K562 (cell line): ENCODE data around the gene POLR1H. TPM values are rescaled to one million over a fixed set of nuclear protein-coding genes. Genes with fewer than 3 reads are reported as not detected.

Experiments used
- ARHGAP35 ChIP-seq: fragments of 450-650 bp; IDR thresholded peaks from 2 replicates; pipeline ENCODE4 v1.6.1; 2018; ENCODE audit not compliant: partially characterized antibody
- CCNT2 ChIP-seq: IDR thresholded peaks from 2 replicates; pipeline ENCODE4 v1.6.1; 2011; ENCODE audit warnings: borderline replicate concordance, low read depth, mild to moderate bottlenecking, moderate library complexity, mixed read lengths, low read length; ENCODE audit not compliant: insufficient read length; ENCODE audit errors: extremely low read depth
- CHD1 ChIP-seq: fragments of 200-600 bp; sonication (generic); IDR thresholded peaks from one replicate; pipeline ENCODE4 v1.6.1; 2012; ENCODE audit warnings: mild to moderate bottlenecking, moderate library complexity, low read length, inconsistent platforms
- CXXC5 ChIP-seq: fragments of 250-450 bp; sonication (Bioruptor Pico); IDR thresholded peaks from 2 replicates; pipeline ENCODE4 v1.8.0; 2022; ENCODE audit warnings: inconsistent platforms, mild to moderate bottlenecking, moderate library complexity
- GATAD2B ChIP-seq: fragments of 450-650 bp; IDR thresholded peaks from 2 replicates; pipeline ENCODE4 v1.6.1; 2017; ENCODE audit warnings: mild to moderate bottlenecking, borderline replicate concordance
- KDM1A ChIP-seq, 2 experiments: fragments of 450-650 bp; IDR thresholded peaks; 2 replicates each; pipeline ENCODE4 v1.6.1; 2016; ENCODE audit warnings: mild to moderate bottlenecking in 2 of 2
- MAZ ChIP-seq, 2 experiments: fragments of 450-650 bp in 1 of 2; sonication (generic) in 1 of 2; formaldehyde crosslinking; IDR thresholded peaks in 1 of 2; conservative IDR thresholded peaks in 1 of 2; 2 replicates each; pipeline versions ENCODE4 v1.4.0 to v1.5.0; 2020; ENCODE audit warnings: mild to moderate bottlenecking in 1 of 2, missing genetic modification reagents in 1 of 2
- NFXL1 ChIP-seq: fragments of 450-650 bp; formaldehyde crosslinking; IDR thresholded peaks from 2 replicates; pipeline ENCODE4 v1.4.0; 2021; ENCODE audit warnings: mild to moderate bottlenecking
- NR2C2 ChIP-seq, 2 experiments: fragments of 200-800 bp in 1 of 2; sonication (Bioruptor generic) in 1 of 2; sonication (generic) in 1 of 2; formaldehyde crosslinking in 1 of 2; IDR thresholded peaks; 2 replicates each; pipeline versions ENCODE4 v1.6.1 to v1.8.0; 2016 to 2022; ENCODE audit warnings: mild to moderate bottlenecking in 1 of 2, missing compliant biosample characterization in 1 of 2, missing genetic modification characterization in 1 of 2, missing genetic modification reagents in 1 of 2
- POLR3G ChIP-seq: IDR thresholded peaks from 2 replicates; pipeline ENCODE4 v1.6.1; 2011; ENCODE audit not compliant: insufficient read length, insufficient replicate concordance; ENCODE audit errors: extremely low read depth
- RFX5 ChIP-seq: IDR thresholded peaks from 2 replicates; pipeline ENCODE4 v1.6.1; 2011; ENCODE audit warnings: low read depth, mild to moderate bottlenecking, improper control_type of control experiment, low read length
- RNF2 ChIP-seq: sonication (generic); IDR thresholded peaks from 2 replicates; pipeline ENCODE4 v1.6.1; 2016
- SETDB1 ChIP-seq: IDR thresholded peaks from one replicate; pipeline ENCODE4 v1.6.1; 2012; ENCODE audit warnings: low read length, control low read depth, inconsistent platforms
- SNIP1 ChIP-seq: fragments of 450-650 bp; IDR thresholded peaks from 2 replicates; pipeline ENCODE4 v1.7.1; 2017; ENCODE audit warnings: low read depth, mild to moderate bottlenecking
- SNRNP70 ChIP-seq: fragments of 200-400 bp; formaldehyde crosslinking; optimal IDR thresholded peaks from 2 replicates; pipeline ENCODE3; 2017; ENCODE audit warnings: low read depth, low read length
- SRSF7 ChIP-seq: fragments of 200-400 bp; formaldehyde crosslinking; optimal IDR thresholded peaks from 2 replicates; pipeline ENCODE3; 2017; ENCODE audit warnings: mild to moderate bottlenecking, low read depth, low read length
- STAT5B ChIP-seq: fragments of 250-450 bp; sonication (Bioruptor Pico); IDR thresholded peaks from 2 replicates; pipeline ENCODE4 v1.8.0; 2021; ENCODE audit warnings: mild to moderate bottlenecking, inconsistent platforms
- THAP12 ChIP-seq: fragments of 250-450 bp; sonication (Bioruptor Pico); IDR thresholded peaks from 2 replicates; pipeline ENCODE4 v1.9.0; 2021; ENCODE audit warnings: mild to moderate bottlenecking, inconsistent platforms
- THAP7 ChIP-seq: fragments of 250-450 bp; sonication (Bioruptor Pico); IDR thresholded peaks from 2 replicates; pipeline ENCODE4 v1.5.0; 2021
- ZBTB17 ChIP-seq: fragments of 450-650 bp; formaldehyde crosslinking; IDR thresholded peaks from 2 replicates; pipeline ENCODE4 v1.4.0; 2020; ENCODE audit warnings: mild to moderate bottlenecking
- ZNF184 ChIP-seq: sonication (generic); formaldehyde crosslinking; IDR thresholded peaks from 2 replicates; pipeline ENCODE4 v1.5.0; 2020; ENCODE audit warnings: missing genetic modification reagents
- ZNF253 ChIP-seq: fragments of 250-450 bp; sonication (Bioruptor Pico); conservative IDR thresholded peaks from 2 replicates; pipeline ENCODE4 v1.6.1; 2021; ENCODE audit warnings: mild to moderate bottlenecking
- ZNF41 ChIP-seq: fragments of 250-450 bp; sonication (Bioruptor Pico); conservative IDR thresholded peaks from 2 replicates; pipeline ENCODE4 v1.4.0; 2020; ENCODE audit warnings: mild to moderate bottlenecking
- polyA plus RNA-seq, 8 experiments: library from polyadenylated mRNA; depleted of rRNA in 4 of 8; stranded (reverse) in 5 of 8; unstranded in 3 of 8; fragments of >200 nt; fragmentation: Nextera tagmentation in 2 of 8; fragmentation: Illumina TruSeq in 1 of 8; extraction: Ambion mirVana in 2 of 8; extraction: Trizol in 1 of 8; gene quantifications; 2 replicates each; pipeline versions ENCODE4 v1.2.1 to v1.2.3, GENCODE V29; 2011 to 2014; ENCODE audit warnings: inconsistent platforms in 1 of 8, missing spikeins in 1 of 8
- total RNA-seq, 7 experiments: library from RNA; depleted of rRNA in 6 of 7; stranded (reverse); fragments of >200 nt in 6 of 7; fragmentation: Illumina TruSeq in 2 of 7; extraction: Trizol in 2 of 7; gene quantifications; 2 replicates each; pipeline versions ENCODE4 v1.2.1 to v1.2.3, GENCODE V29; 2011 to 2021; ENCODE audit warnings: low replicate concordance in 1 of 7
- TF ChIP-seq, protein P1 (sequence below), 2 experiments: fragments of 200-800 bp in 1 of 2; sonication (Bioruptor generic) in 1 of 2; sonication (generic) in 1 of 2; formaldehyde crosslinking in 1 of 2; IDR thresholded peaks in 1 of 2; conservative IDR thresholded peaks in 1 of 2; 2 replicates each; pipeline versions ENCODE4 v1.5.0 to v1.6.1; 2016 to 2020; ENCODE audit warnings: missing compliant biosample characterization in 1 of 2, missing genetic modification characterization in 1 of 2, missing genetic modification reagents in 1 of 2

Gene POLR1H
- total and polyA plus RNA-seq, 9 of the 15 experiments (the other 6 are each of a cell fraction or from before 2014, with no cell fraction given), result 92.2 to 333 (median 143) TPM

- peak; percentile 98 for TF ChIP-seq THAP12 (CRISPR knock-in tag)
- TF ChIP-seq KDM1A (IDR thresholded peaks at IDR 0.05), result no peak
- 0 out of 2 replicates have a peak, but pooled peaks have one; percentile 31 for TF ChIP-seq ZBTB17 (CRISPR knock-in tag)
- no peak for TF ChIP-seq STAT5B (CRISPR knock-in tag)
- no peak for TF ChIP-seq THAP7
- peak; percentile 53 to 58; a peak in 2 of 4 replicates for TF ChIP-seq MAZ (CRISPR knock-in tag; conservative IDR thresholded peaks at IDR 0.05 in 1 of 2, IDR thresholded peaks at IDR 0.05 in 1 of 2)
- no peak for TF ChIP-seq SETDB1
- peak; percentile 98 for TF ChIP-seq SNIP1
- TF ChIP-seq SRSF7, result no peak
- no peak for TF ChIP-seq ZNF253 (CRISPR knock-in tag)
- TF ChIP-seq RNF2, result peak; percentile 72; the same call in 1 of the 2 replicates
- TF ChIP-seq SNRNP70, result no peak
- peak; percentile 24; the same call in 1 of the 2 replicates for TF ChIP-seq NR2C2 (CRISPR knock-in tag; IDR thresholded peaks at IDR 0.05)
- TF ChIP-seq NR2C2 (tag; IDR thresholded peaks at IDR 0.05), result peak; percentile 75
- TF ChIP-seq, protein P1, sequence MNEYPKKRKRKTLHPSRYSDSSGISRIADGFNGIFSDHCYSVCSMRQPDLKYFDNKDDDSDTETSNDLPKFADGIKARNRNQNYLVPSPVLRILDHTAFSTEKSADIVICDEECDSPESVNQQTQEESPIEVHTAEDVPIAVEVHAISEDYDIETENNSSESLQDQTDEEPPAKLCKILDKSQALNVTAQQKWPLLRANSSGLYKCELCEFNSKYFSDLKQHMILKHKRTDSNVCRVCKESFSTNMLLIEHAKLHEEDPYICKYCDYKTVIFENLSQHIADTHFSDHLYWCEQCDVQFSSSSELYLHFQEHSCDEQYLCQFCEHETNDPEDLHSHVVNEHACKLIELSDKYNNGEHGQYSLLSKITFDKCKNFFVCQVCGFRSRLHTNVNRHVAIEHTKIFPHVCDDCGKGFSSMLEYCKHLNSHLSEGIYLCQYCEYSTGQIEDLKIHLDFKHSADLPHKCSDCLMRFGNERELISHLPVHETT (CRISPR knock-in tag; conservative IDR thresholded peaks at IDR 0.05 in 1 of 2, IDR thresholded peaks at IDR 0.05 in 1 of 2), result peak in 1 of 2 experiments; percentile 69; a peak in 2 of 4 replicates
- peak; percentile 96 for TF ChIP-seq CXXC5 (CRISPR knock-in tag)
- TF ChIP-seq CHD1, result no peak
- peak; percentile 73 for TF ChIP-seq CCNT2
- no peak; the same call in 1 of the 2 replicates for TF ChIP-seq GATAD2B
- no peak for TF ChIP-seq POLR3G
- TF ChIP-seq RFX5, result peak; percentile 74; the same call in 1 of the 2 replicates
- TF ChIP-seq ARHGAP35, result no peak
- TF ChIP-seq ZNF41 (CRISPR knock-in tag), result no peak
- TF ChIP-seq NFXL1, result no peak
- no peak for TF ChIP-seq ZNF184 (CRISPR knock-in tag)
Measured at GRCh38 chr6:30061092-30061857, at the start of gene POLR1H (continued).
